Measurements from ENCODE around the gene SOX10.

- no peak for TF ChIP-seq CTCF (conservative IDR thresholded peaks at IDR 0.05; ENCODE audit: low read length)
- TF ChIP-seq EZH2phosphoT487 (IDR thresholded peaks at IDR 0.05; ENCODE audit: borderline replicate concordance), result no peak
Measured at GRCh38 chr22:38029901-38030300, 45.5 kb upstream of the SOX10 start.

All from Loucy (cell line).